GM19023 (cell line): ENCODE data around the gene BMPER.

Experiments used
- ATAC-seq: cut with Tn5 transposase; IDR thresholded peaks from one replicate; pipeline ENCODE4 v1.9.1; 2021; ENCODE audit warnings: mild to moderate bottlenecking, moderate library complexity; ENCODE audit not compliant: unreplicated experiment

BMPER gene

GRCh38 chr7:33905389-33906032 is at the start of gene BMPER:
TSS of gene BMPER (plus strand) at chr7:33905539. CDS start at chr7:33905614, 75 bp downstream.
- ATAC-seq = no peak

GRCh38 chr7:33861947-33862346 is 43.4 kb upstream of the BMPER start:
- no peak for ATAC-seq

DNA sequence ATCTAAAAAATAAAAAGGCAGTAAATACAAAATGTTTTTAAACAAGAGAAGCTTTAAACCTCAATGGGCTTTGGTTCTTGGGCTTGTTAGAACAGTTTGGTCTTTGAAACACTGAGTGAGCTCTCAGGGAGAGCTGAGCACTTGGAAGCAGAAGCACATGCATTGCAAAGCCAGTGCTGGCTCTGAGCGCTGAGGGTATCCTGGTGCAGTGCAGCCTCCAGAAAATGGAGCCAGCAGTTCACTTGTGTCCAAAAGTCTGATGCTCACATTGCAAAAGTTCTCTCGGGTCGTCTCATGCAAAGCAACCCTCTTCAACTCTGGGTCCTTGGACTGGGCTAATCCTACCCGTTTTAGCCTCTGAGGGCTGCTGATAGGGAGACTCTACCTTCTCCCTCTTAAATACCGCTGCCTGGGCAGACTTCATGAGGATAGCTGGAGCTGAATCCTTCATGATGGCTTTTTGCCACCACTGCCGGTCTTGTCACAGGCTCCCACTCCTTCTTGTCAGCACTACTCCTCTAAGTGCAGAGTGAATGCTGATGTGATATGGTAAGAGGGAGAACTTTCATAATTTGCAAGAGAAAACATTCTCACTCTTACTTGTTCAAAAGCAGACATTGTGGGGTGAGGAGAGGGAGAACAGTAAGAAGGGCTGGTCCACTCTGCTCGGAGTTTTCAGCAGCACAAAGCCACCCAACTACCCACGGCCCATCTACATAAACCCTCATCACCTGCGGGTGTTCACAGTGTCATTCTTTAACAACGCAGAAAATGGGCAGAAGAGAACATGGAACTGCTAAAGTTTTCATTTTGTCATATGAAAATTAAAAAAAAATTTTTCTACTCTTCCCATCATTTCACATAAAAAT is 42.2 kb upstream of the BMPER start:
- no peak for ATAC-seq

DNA sequence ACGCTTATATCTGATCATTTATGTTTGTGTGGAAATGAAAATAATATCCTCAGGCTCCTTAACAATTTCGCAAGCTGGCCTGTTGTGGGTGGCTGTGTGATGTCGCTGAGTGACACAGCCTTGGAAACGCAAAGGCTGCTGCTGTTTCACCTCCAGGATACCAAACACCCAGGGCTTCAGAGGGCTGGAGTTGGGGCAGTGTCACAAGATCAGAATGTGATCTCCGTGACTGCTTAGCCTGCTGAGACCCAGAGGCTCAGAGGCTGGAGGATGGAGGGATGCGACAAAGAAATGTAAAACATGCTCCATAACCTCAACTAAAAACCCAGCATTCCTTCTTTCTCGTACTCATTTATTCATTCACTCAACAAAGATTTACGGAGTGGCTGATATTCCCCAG is 37.2 kb upstream of the BMPER start:
- no peak for ATAC-seq

DNA sequence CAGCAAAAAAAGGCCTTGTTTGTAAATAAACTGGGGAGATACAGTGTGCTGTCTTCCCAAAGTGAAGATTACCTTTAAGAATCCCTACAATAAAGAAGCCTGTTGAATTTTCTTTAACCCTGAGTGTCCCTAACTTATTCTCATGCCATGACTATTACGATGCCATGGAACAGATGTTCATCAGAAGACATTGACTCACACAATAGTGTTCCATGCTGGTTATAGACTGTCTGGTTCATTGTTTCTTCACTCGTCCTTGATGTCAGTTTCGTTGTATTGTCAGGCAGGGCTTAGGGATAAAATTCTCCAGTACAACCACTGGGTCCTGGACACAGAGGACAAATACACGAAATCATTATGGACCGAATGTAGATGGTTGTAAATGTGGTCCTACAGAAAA is 36.2 kb upstream of the BMPER start:
- no peak for ATAC-seq

- no peak for ATAC-seq
Measured at GRCh38 chr7:33870120-33870519, 35.2 kb upstream of the BMPER start.

DNA sequence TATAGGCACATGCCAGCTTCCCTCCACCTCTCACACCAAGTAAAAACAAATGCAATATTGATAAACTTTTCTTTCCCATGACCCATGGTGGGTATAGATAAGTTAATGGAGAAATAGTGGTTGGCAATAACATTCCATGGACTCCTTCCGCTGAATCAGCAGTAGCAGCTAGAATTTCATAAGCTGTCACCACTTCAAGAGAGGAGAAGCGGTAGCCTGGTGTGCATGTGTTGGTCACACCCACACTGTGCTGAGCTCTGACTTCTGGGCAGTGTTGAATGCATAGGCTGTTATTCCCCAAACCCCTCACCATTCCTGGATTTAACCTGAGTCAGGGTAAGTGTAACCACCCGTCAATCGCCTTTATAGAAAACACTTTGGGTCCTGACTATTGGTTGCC is 32.5 kb upstream of the BMPER start:
- no peak for ATAC-seq

DNA sequence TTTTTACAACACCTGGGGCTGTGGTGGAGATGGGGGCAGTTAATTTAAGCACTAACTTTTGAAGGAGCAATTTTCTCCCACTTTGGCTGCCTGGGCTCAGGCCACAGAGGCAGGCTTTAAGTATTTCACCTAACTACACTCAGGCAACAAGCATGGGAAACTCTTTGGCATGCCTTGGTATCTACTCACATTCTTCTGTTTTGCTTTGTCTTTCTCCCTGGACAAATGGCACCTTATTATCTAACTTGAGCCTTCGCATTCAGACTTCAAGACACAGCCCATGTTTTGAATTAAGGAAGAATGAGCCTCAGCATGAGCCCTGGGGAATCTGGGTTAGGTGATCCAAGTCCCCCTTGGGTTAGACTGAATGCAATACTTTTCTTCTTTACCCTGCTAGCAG is 31.8 kb upstream of the BMPER start:
- no peak for ATAC-seq

DNA sequence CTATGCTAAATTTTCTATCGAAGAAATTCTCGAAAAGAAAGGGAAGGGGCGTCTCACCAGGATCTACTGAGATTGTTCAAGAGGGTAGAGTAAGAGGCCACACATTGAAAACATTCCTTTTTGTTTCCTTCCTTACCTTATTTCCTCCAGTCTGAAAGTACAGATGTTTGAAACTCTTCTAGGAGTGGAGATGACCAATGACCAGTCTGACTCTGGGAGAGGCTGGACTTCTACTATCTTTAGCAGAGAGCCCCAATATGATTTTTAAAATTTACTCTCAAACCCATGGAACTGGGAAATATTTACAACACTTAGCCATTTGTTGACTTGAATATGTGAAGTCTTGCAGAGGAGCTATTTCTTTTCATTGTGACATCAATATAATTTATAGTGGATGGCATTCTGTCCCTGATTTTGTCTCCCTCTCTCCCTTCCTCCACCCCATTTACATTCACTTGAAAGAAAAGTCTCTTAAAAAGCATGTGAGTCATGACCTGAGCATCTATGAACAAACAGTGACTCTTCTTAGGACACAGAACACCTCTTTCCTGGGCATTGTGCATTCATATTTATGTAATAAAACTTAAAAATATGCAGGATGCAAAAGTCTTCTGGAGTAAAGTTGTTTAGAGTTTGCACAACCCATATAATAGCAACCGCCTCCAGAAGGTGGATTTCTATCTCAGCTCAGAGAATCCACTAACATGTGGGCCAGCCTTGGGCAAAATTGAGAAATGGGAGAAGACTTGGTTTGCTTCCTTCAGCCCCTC is 31.2 kb upstream of the BMPER start:
- no peak for ATAC-seq

DNA sequence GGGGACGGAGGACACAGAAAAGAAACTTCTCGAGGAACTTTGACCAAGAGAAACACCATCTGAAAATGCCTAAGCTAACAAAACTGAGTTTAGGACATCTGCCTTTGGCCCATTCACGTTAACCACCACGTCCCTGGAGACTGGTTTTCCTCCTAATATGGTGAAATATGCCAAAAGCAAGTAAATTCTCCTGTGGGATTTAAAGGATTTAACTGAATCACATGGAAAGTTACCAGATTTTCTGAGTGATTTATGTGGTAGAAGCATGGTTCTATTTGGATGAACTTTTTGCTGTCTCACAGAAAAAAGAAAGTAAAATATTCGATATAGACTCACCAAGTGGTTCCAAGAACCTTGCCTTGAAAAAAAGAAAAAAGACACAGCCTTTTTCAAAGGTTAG is 30.4 kb upstream of the BMPER start:
- no peak for ATAC-seq

DNA sequence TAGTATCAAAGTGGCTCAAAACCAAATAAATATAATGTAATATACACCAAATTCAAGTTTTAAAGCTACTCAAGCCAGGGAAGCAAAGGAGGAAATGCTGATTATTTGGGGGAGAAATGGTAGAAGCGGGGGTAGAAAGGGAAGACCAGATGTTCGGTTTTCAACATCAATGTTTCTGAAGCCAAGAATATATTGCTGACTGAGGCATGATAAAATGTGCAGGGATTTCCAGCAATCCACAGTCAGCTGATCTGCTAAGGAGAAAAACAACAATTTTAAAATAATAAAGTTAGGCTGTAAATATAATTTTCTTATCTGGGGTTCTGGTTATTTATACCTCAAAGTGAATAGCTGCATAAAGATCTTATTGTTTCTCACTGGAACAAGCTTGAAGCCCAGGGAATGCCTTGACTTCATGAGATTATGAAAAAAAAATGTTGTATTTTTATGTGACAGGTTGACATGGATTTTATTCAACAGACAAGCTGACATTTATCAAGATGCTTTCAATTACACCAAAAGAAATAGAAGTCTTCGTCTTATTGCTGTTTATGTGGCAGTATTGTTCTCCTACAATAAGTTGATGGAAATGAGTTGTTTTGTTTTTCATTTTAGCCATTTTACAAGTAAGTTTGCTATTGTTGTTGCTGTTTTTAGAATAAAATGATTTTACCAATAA is 28.6 kb upstream of the BMPER start:
- ATAC-seq = no peak

- no peak for ATAC-seq
Measured at GRCh38 chr7:33880787-33881186, 24.6 kb upstream of the BMPER start.

GRCh38 chr7:33881316-33881715 is 24.0 kb upstream of the BMPER start:
- no peak for ATAC-seq

GRCh38 chr7:33882040-33882837 is 23.1 kb upstream of the BMPER start:
- no peak for ATAC-seq

GRCh38 chr7:33882950-33883670 is 22.2 kb upstream of the BMPER start:
- ATAC-seq = no peak

- no peak for ATAC-seq
Measured at GRCh38 chr7:33883671-33883965, 21.7 kb upstream of the BMPER start.

GRCh38 chr7:33885290-33886148 is 19.8 kb upstream of the BMPER start:
- no peak for ATAC-seq

- no peak for ATAC-seq
Measured at GRCh38 chr7:33886149-33886623, 19.2 kb upstream of the BMPER start.
